A549 (cell line): ENCODE data around the gene C11orf65. TPM values are rescaled to one million over a fixed set of nuclear protein-coding genes. Genes with fewer than 3 reads are reported as not detected.
"Not testable (repeated sequence)": the region's sequence is repeated elsewhere in the genome, so short reads cannot be mapped to it uniquely, and the experiment has no call there.

Experiments
- ATAC-seq, 2 experiments: fragments of 200-7000 bp in 1 of 2; fragments of >200 bp in 1 of 2; cut with Nextera tagmentation in 1 of 2; cut with Tn5 transposase in 1 of 2; 3 replicates each; pipeline versions ENCODE4 v1.8.0 to v1.9.1; 2018 to 2020; ENCODE audit warnings: mild to moderate bottlenecking in 1 of 2, moderate library complexity in 1 of 2
- CTCF ChIA-PET: fragments of 300-600 bp; sonication (Branson Sonifier 250); formaldehyde crosslinking; extraction: SDS; loops from one replicate; lab custom pipeline; 2021; ENCODE audit warnings: antibody characterized with exemption, inconsistent platforms; lab: Yijun Ruan, JAX
- POLR2A ChIA-PET: fragments of 350-600 bp; formaldehyde crosslinking; extraction: SDS; loops from one replicate; lab custom pipeline; 2021; ENCODE audit warnings: antibody characterized with exemption, inconsistent platforms; lab: Yijun Ruan, JAX
- DNase-seq, 2 experiments: peaks; one replicate each; pipeline versions ENCODE4 v3.0.0 to v3.0.0-alpha.2; 2011 to 2016; ENCODE audit warnings: low read depth in 1 of 2, low spot score in 1 of 2
- FAIRE-seq: peaks from 2 replicates; lab custom pipeline; 2011; peaks lifted over from hg19 to GRCh38; lab: Jason Lieb, UNC
- H3K27ac ChIP-seq, 2 experiments: fragments of >200 bp; sonication (Bioruptor Twin); formaldehyde crosslinking; 3 replicates each; pipeline ENCODE4 v1.5.1; 2016 to 2017
- H3K4me1 ChIP-seq: fragments of >200 bp; sonication (Bioruptor Twin); formaldehyde crosslinking; 3 replicates; pipeline ENCODE4 v1.6.1; 2016
- H3K4me2 ChIP-seq: fragments of >200 bp; sonication (Bioruptor Twin); formaldehyde crosslinking; 3 replicates; pipeline ENCODE4 v1.6.1; 2016
- H3K4me3 ChIP-seq: fragments of >200 bp; sonication (Bioruptor Twin); formaldehyde crosslinking; 3 replicates; pipeline ENCODE4 v1.5.1; 2016
- H3K9me3 ChIP-seq: fragments of >200 bp; sonication (Bioruptor Twin); formaldehyde crosslinking; 3 replicates; pipeline ENCODE4 v1.6.1; 2016
- ATOH8 ChIP-seq: fragments of 250-450 bp; sonication (Bioruptor Pico); IDR thresholded peaks from 2 replicates; pipeline ENCODE4 v1.5.0; 2020; ENCODE audit warnings: low read depth, mild to moderate bottlenecking, moderate library complexity
- CEBPB ChIP-seq, 2 experiments: fragments of >200 bp in 1 of 2; sonication (Bioruptor Twin) in 1 of 2; formaldehyde crosslinking in 1 of 2; IDR thresholded peaks; 2 replicates each; pipeline ENCODE4 v1.6.1; 2012 to 2016
- CHD2 ChIP-seq: fragments of 150-350 bp; IDR thresholded peaks from 2 replicates; pipeline ENCODE4 v1.6.1; 2014; ENCODE audit warnings: low read length; ENCODE audit not compliant: partially characterized antibody
- CHD4 ChIP-seq: fragments of 200-600 bp; sonication (generic); IDR thresholded peaks from 2 replicates; pipeline ENCODE4 v1.6.1; 2016; ENCODE audit warnings: antibody characterized with exemption, mild to moderate bottlenecking, borderline replicate concordance
- E2F6 ChIP-seq: IDR thresholded peaks from 2 replicates; pipeline ENCODE4 v1.6.1; 2012; ENCODE audit warnings: low read depth, borderline replicate concordance
- ESRRA ChIP-seq: fragments of 150-350 bp; IDR thresholded peaks from 2 replicates; pipeline ENCODE4 v1.6.1; 2014; ENCODE audit warnings: mild to moderate bottlenecking, low read length, borderline replicate concordance
- FOSB ChIP-seq: fragments of 250-450 bp; sonication (Bioruptor Pico); IDR thresholded peaks from 2 replicates; pipeline ENCODE4 v1.5.0; 2020; ENCODE audit warnings: mild to moderate bottlenecking, moderate library complexity
- FOSL2 ChIP-seq, 2 experiments: fragments of 450-650 bp in 1 of 2; fragments of >200 bp in 1 of 2; sonication (Bioruptor Twin) in 1 of 2; formaldehyde crosslinking; IDR thresholded peaks; 2 replicates each; pipeline versions ENCODE4 v1.5.0 to v1.6.1; 2016 to 2020; ENCODE audit warnings: mild to moderate bottlenecking in 1 of 2, moderate library complexity in 1 of 2
- HOXA7 ChIP-seq: fragments of 250-450 bp; sonication (Bioruptor Pico); IDR thresholded peaks from 2 replicates; pipeline ENCODE4 v1.5.0; 2020; ENCODE audit warnings: mild to moderate bottlenecking, moderate library complexity
- JUN ChIP-seq, 2 experiments: fragments of >200 bp; sonication (Bioruptor Twin); formaldehyde crosslinking; IDR thresholded peaks; 2 replicates in 1 of 2; 3 replicates in 1 of 2; pipeline ENCODE4 v1.6.1; 2016 to 2017
- KDM5A ChIP-seq: fragments of 200-600 bp; sonication (generic); IDR thresholded peaks from 2 replicates; pipeline ENCODE4 v1.6.1; 2016; ENCODE audit warnings: antibody characterized with exemption, mild to moderate bottlenecking
- MAFK ChIP-seq: fragments of 450-650 bp; IDR thresholded peaks from 2 replicates; pipeline ENCODE4 v1.6.1; 2014; ENCODE audit not compliant: partially characterized antibody
- MAZ ChIP-seq: fragments of 150-350 bp; IDR thresholded peaks from 2 replicates; pipeline ENCODE4 v1.6.1; 2014; ENCODE audit warnings: antibody characterized with exemption, low read depth, low read length, borderline replicate concordance
- NPAS2 ChIP-seq: fragments of 250-450 bp; sonication (Bioruptor Pico); IDR thresholded peaks from 2 replicates; pipeline ENCODE4 v1.8.0; 2022; ENCODE audit warnings: mild to moderate bottlenecking, moderate library complexity, borderline replicate concordance
- RARB ChIP-seq: fragments of 250-450 bp; sonication (Bioruptor Pico); IDR thresholded peaks from 2 replicates; pipeline ENCODE4 v1.8.0; 2021; ENCODE audit warnings: mild to moderate bottlenecking, moderate library complexity
- RCOR1 ChIP-seq: fragments of 150-350 bp; IDR thresholded peaks from 2 replicates; pipeline ENCODE4 v1.6.1; 2014; ENCODE audit warnings: antibody characterized with exemption, low read length, low read depth
- REST ChIP-seq: fragments of 200-600 bp; sonication (generic); IDR thresholded peaks from 2 replicates; pipeline ENCODE4 v1.6.1; 2016; ENCODE audit warnings: antibody characterized with exemption, mild to moderate bottlenecking, moderate library complexity
- SREBF2 ChIP-seq: fragments of 450-650 bp; IDR thresholded peaks from 2 replicates; pipeline ENCODE4 v1.6.1; 2014; ENCODE audit warnings: mild to moderate bottlenecking, moderate library complexity
- USF2 ChIP-seq: fragments of 450-650 bp; IDR thresholded peaks from 2 replicates; pipeline ENCODE4 v1.6.1; 2014; ENCODE audit warnings: antibody characterized with exemption
- ZC3H11A ChIP-seq: fragments of 450-650 bp; IDR thresholded peaks from 2 replicates; pipeline ENCODE4 v1.6.1; 2014; ENCODE audit warnings: antibody characterized with exemption, mild to moderate bottlenecking
- ZNF302 ChIP-seq: fragments of 250-450 bp; sonication (Bioruptor Pico); IDR thresholded peaks from 2 replicates; pipeline ENCODE4 v1.9.0; 2021; ENCODE audit warnings: inconsistent platforms, mild to moderate bottlenecking, moderate library complexity
- ZSCAN20 ChIP-seq: fragments of 250-450 bp; sonication (Bioruptor Pico); IDR thresholded peaks from 2 replicates; pipeline ENCODE4 v1.8.0; 2022; ENCODE audit warnings: mild to moderate bottlenecking, moderate library complexity
- WGBS: methylation state at CpG from one replicate; pipeline ENCODE4 v1.1.6; 2017; ENCODE audit errors: missing lambda C conversion rate; 5-methylcytosine and 5-hydroxymethylcytosine counted together
- polyA plus RNA-seq, 4 experiments: library from polyadenylated mRNA; depleted of rRNA in 3 of 4; stranded (reverse); fragments of >200 nt; fragmentation: RNase III in 1 of 4; extraction: RNeasy Plus Mini Kit Qiagen cat#74134 plus additional on column Dnase treatment in 1 of 4; gene quantifications; 2 replicates in 3 of 4; 3 replicates in 1 of 4; pipeline ENCODE4 v1.2.3, GENCODE V29; 2011 to 2017
- TF ChIP-seq, protein P1 (sequence below): fragments of 250-450 bp; sonication (Bioruptor Pico); IDR thresholded peaks from 2 replicates; pipeline ENCODE4 v1.5.0; 2021; ENCODE audit warnings: mild to moderate bottlenecking, moderate library complexity, borderline replicate concordance
- TF ChIP-seq, protein P2 (sequence below): fragments of 150-350 bp; IDR thresholded peaks from 2 replicates; pipeline ENCODE4 v1.6.1; 2014; ENCODE audit warnings: low read depth, mild to moderate bottlenecking, low read length

C11orf65 gene
- polyA plus RNA-seq, 2 of the 4 experiments (the other 2 are of a cell fraction) = 0.19 to 0.72 TPM

DNA sequence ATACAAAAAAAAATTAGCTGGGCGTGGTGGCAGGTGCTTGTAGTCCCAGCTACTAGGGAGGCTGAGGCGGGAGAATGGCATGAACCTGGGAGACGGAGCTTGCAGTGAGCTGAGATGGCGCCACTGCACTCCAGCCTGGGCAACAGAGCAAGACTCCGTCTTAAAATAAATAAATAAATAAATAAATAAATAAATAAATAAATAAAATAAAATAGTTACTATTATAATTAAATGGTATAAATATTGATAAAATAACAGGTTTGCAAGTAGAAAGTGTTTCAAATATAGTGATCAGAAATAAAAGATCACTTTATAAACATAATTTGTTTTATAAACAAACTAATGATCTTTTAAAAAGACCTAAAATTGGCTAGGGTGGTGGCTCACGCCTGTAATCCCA lies 70.7 kb downstream of the C11orf65 start:
- H3K9me3 ChIP-seq, H3K4me2 ChIP-seq, H3K4me3 ChIP-seq, H3K27ac ChIP-seq, CTCF ChIA-PET, FAIRE-seq, H3K4me1 ChIP-seq, POLR2A ChIA-PET, ATAC-seq, DNase-seq: not testable (repeated sequence)
- TF ChIP-seq ZC3H11A = peak; percentile 24
- 87% methylated on average over 6 of the region's 6 CpGs for WGBS

- ChIA-PET POLR2A (no interaction called here), CTCF (no interaction called here)
- no peak overlapping the region for H3K4me2 ChIP-seq
- no peaks in the 10 kb centered on the region for H3K4me1 ChIP-seq
- ATAC-seq (no peak), DNase-seq (no peak), FAIRE-seq (no peak)
- no peaks in the 10 kb centered on the region for H3K9me3 ChIP-seq
- no peak for TF ChIP-seq REST
- TF ChIP-seq HOXA7 = no peak
- TF ChIP-seq ZC3H11A = no peak
- no peak for TF ChIP-seq KDM5A
- no peak for TF ChIP-seq E2F6
- no peak for TF ChIP-seq CEBPB (IDR thresholded peaks at IDR 0.05)
- no peak for TF ChIP-seq USF2
- TF ChIP-seq MAFK = no peak
- no peak for TF ChIP-seq CHD2
- WGBS = 73% methylated on average over 4 of the region's 4 CpGs
- H3K4me3 ChIP-seq = no peak overlapping the region
- no peak overlapping the region for H3K27ac ChIP-seq
These were observed 72.5 kb downstream of the C11orf65 start for GRCh38 chr11:108394744-108395284.

DNA sequence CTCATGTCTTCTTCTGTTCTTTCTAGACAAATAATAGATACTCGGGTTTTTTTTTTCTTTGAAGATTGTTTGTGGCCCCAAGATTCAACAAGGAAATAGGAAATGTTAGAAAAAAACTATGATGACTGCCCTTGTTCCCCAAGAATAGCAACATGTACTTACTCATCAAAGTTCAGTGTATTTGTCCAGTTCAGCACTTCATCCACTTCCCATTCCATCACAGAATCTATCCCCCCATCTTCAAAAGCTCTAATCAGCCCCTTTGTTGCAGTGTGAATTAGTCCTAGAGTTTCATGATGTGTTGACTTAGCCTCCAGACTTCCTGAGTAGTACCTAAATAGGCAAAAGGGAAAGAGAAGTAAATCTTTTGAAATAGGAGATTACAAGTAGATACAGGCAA lies 74.3 kb downstream of the C11orf65 start:
- ChIA-PET POLR2A (no interaction called here), CTCF (no interaction called here)
- TF ChIP-seq FOSB (CRISPR knock-in tag) (no peak), CHD4 (no peak), MAZ (no peak), ZSCAN20 (CRISPR knock-in tag) (no peak), KDM5A (no peak), CHD2 (no peak), ESRRA (no peak), ZNF302 (no peak), SREBF2 (no peak), ATOH8 (CRISPR knock-in tag) (no peak), ZC3H11A (no peak), RARB (CRISPR knock-in tag) (no peak), NPAS2 (no peak), FOSL2 (IDR thresholded peaks at IDR 0.05) (no peak), FOSL2 (CRISPR knock-in tag; IDR thresholded peaks at IDR 0.05) (no peak), JUN (IDR thresholded peaks at IDR 0.05) (no peak), RCOR1 (no peak)
- TF ChIP-seq, protein P1, sequence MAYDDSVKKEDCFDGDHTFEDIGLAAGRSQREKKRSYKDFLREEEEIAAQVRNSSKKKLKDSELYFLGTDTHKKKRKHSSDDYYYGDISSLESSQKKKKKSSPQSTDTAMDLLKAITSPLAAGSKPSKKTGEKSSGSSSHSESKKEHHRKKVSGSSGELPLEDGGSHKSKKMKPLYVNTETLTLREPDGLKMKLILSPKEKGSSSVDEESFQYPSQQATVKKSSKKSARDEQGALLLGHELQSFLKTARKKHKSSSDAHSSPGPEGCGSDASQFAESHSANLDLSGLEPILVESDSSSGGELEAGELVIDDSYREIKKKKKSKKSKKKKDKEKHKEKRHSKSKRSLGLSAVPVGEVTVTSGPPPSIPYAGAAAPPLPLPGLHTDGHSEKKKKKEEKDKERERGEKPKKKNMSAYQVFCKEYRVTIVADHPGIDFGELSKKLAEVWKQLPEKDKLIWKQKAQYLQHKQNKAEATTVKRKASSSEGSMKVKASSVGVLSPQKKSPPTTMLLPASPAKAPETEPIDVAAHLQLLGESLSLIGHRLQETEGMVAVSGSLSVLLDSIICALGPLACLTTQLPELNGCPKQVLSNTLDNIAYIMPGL (CRISPR knock-in tag) = no peak
- TF ChIP-seq, protein P2, sequence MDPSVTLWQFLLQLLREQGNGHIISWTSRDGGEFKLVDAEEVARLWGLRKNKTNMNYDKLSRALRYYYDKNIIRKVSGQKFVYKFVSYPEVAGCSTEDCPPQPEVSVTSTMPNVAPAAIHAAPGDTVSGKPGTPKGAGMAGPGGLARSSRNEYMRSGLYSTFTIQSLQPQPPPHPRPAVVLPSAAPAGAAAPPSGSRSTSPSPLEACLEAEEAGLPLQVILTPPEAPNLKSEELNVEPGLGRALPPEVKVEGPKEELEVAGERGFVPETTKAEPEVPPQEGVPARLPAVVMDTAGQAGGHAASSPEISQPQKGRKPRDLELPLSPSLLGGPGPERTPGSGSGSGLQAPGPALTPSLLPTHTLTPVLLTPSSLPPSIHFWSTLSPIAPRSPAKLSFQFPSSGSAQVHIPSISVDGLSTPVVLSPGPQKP = no peak
- ATAC-seq = no peak
- WGBS = 0% methylated on average over 1 of the region's 1 CpG
- FAIRE-seq = no peak
- no peak for DNase-seq
- Histone ChIP-seq H3K4me1 (no peaks in the 10 kb centered on the region), H3K4me2 (no peak overlapping the region), H3K4me3 (no peak overlapping the region), H3K27ac (no peak overlapping the region), H3K9me3 (no peaks in the 10 kb centered on the region)
